Breast epithelium (tissue), 4 donors: ENCODE data around the gene NATD1. TPM values are rescaled to one million over a fixed set of nuclear protein-coding genes. Genes with fewer than 3 reads are reported as not detected.

Source experiments
- DNase-seq, 2 donors: peaks; one replicate each; pipeline ENCODE4 v3.0.0-alpha.2; 2019; ENCODE audit warnings: low spot score in 2 of 2
- H3K27ac ChIP-seq, 2 donors: fragments of 200-600 bp; sonication (generic) in 1 of 2; one replicate each; pipeline ENCODE4 v1.5.1; 2016 to 2019; ENCODE audit warnings: mild to moderate bottlenecking in 1 of 2
- H3K27me3 ChIP-seq, 2 donors: fragments of 200-600 bp; sonication (generic) in 1 of 2; one replicate each; pipeline versions ENCODE4 v1.5.1 to v1.6.0; 2017 to 2019; ENCODE audit warnings: control low read depth in 1 of 2, mild to moderate bottlenecking in 1 of 2
- H3K36me3 ChIP-seq: fragments of 200-600 bp; one replicate; pipeline ENCODE4 v1.5.1; 2019
- H3K4me1 ChIP-seq, 2 donors: fragments of 200-600 bp; sonication (generic); one replicate each; pipeline ENCODE4 v1.5.1; 2016 to 2019; ENCODE audit warnings: control low read depth in 1 of 2
- H3K4me3 ChIP-seq, 3 donors: fragments of 200-600 bp; sonication (generic); 1 replicate in 2 of 3; 2 replicates in 1 of 3; pipeline ENCODE4 v1.5.1; 2016 to 2019; ENCODE audit warnings: mild to moderate bottlenecking in 3 of 3, moderate library complexity in 2 of 3
- H3K9me3 ChIP-seq, 2 donors: fragments of 200-600 bp; sonication (generic) in 1 of 2; one replicate each; pipeline ENCODE4 v1.5.1; 2016 to 2019; ENCODE audit warnings: control low read depth in 1 of 2
- POLR2A ChIP-seq: fragments of 450-650 bp; IDR thresholded peaks from one replicate; pipeline ENCODE4 v1.6.1; 2016; ENCODE audit warnings: antibody characterized with exemption, mild to moderate bottlenecking, moderate library complexity
- POLR2AphosphoS5 ChIP-seq, 3 donors: sonication (generic); formaldehyde crosslinking; IDR thresholded peaks; one replicate each; pipeline ENCODE4 v1.6.1; 2017; ENCODE audit warnings: antibody characterized with exemption in 3 of 3
- intact Hi-C: fragments of 100-400 bp; cut with DNase I; formaldehyde crosslinking; loops from one replicate; pipeline ENCODE4 v1.15.1; 2023; ENCODE audit warnings: low total_unique reads
- total RNA-seq, 3 donors: library from RNA; depleted of rRNA; stranded (reverse); fragments of >200 nt; gene quantifications; one replicate each; pipeline ENCODE4 v1.1.0, GENCODE V29; 2016
- TF ChIP-seq, protein P1 (sequence below), 3 donors: fragments of 450-650 bp; IDR thresholded peaks; one replicate each; pipeline ENCODE4 v1.5.1; 2016 to 2017; ENCODE audit warnings: antibody characterized with exemption in 3 of 3, mild to moderate bottlenecking in 3 of 3, moderate library complexity in 3 of 3

The NATD1 gene, protein sequence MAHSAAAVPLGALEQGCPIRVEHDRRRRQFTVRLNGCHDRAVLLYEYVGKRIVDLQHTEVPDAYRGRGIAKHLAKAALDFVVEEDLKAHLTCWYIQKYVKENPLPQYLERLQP
- total RNA-seq: 10 to 100 TPM in 1 of 3 donors, 1 to 10 TPM in 2; 8.2 to 11.8 (median 8.6) TPM

DNA sequence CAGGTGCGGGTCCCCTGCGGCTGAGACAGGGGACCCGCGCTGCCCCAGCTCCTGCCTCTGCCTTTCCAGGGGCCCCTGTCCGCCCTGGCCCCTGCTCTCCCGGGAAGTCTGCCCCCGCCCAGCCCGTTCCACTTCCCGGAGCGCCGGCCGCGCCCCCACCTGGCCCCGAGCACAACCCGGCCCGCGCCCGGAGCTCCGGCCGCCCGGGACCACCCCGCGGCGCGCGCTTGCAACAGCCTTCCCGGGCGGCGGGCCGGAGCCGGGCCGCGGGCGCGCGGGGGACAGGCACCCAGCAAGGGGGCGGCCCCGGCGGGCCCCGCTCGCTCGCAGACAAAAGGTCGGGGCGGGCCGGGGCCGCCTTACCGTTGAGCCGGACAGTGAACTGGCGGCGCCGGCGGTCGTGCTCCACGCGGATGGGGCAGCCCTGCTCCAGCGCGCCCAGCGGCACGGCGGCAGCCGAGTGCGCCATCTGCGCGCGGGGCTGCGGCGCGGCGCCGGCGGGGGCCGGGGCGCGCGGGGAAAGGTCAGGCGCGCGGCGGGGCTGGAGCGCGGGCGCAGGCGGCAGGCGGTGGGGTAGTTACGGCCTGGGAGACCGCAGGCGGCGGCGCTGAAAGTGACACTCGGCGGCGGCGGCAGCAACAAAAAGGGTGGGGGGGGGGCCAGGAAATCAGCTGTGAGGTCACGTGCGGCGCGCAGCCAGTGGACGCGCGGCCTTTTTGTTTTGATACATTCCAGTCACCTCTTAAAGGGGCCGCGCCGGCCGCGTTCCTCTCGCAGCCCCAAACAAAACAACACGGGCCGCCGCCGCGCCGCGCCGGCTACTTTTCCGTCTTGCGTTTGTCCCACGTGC lies at the start of gene NATD1:
Gene NATD1, minus strand, starts transcription at position 615 of the 850 bp plus-strand sequence. Its CDS starts 146 bp downstream, at position 469.
- peak; percentile 81 to 83 for DNase-seq
- Histone ChIP-seq H3K4me1 (peaks cover 5 to 10% of the 10 kb centered on the region in 2 donors), H3K36me3 (no peaks in the 10 kb centered on the region), H3K4me3 (peak within 1 kb of the TSS; percentile 74 to 93 (median 76)), H3K27me3 (no peaks in the 10 kb centered on the region), H3K9me3 (no peaks in the 10 kb centered on the region), H3K27ac (peak within 1 kb of the TSS; percentile 77 to 88)
- TF ChIP-seq, protein P1, sequence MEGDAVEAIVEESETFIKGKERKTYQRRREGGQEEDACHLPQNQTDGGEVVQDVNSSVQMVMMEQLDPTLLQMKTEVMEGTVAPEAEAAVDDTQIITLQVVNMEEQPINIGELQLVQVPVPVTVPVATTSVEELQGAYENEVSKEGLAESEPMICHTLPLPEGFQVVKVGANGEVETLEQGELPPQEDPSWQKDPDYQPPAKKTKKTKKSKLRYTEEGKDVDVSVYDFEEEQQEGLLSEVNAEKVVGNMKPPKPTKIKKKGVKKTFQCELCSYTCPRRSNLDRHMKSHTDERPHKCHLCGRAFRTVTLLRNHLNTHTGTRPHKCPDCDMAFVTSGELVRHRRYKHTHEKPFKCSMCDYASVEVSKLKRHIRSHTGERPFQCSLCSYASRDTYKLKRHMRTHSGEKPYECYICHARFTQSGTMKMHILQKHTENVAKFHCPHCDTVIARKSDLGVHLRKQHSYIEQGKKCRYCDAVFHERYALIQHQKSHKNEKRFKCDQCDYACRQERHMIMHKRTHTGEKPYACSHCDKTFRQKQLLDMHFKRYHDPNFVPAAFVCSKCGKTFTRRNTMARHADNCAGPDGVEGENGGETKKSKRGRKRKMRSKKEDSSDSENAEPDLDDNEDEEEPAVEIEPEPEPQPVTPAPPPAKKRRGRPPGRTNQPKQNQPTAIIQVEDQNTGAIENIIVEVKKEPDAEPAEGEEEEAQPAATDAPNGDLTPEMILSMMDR (IDR thresholded peaks at IDR 0.05): no peak
- TF ChIP-seq POLR2AphosphoS5 (IDR thresholded peaks at IDR 0.05) (no peak), POLR2A (no peak)
- intact Hi-C loops: loop anchor here (2.0 kb wide), 1 partner anchor 22 kb away; no protein-coding TSS in a partner anchor

DNA sequence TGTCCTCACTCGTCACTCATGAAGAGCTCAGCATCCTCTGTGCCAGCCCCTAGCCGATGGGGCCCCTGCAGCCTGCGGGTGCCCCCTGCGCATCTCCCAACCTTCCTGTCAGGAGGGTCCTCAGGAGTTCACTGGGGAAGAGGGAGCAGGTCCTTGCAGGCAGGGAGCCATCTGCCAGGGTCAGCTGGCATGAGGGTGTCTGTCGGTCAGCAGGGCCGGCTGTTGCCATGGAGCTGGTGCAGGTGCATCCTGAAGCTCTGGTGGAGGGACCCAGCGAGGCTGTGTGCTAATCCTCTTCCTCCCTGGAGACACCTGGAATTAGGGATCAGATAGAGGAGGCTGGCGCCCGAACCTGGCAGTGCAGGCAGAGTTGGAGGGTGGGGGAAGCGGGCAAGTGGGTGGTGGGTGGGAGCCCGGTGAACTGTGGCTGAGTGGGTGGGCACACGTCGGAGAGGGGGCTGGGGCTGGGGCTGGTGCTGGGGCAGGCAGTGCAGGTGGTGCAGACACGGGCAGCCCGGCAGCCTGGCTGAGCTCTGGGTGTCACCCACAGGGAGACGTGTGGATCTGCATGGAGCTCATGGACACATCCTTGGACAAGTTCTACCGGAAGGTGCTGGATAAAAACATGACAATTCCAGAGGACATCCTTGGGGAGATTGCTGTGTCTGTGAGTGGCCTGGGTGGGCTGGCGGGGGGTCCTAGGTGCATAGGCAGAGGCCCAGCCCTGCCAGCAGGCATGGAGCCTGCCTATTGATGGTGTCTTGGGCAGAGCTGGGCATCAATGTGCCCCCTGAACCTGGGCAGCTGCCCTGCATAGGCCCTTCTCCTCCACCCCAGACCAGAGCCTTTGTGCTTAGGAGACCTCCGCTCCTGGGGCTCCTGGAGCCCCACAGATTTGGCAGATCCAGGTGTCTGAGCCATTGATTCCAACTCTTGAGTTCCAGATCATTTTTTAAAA lies 48.7 kb upstream of the NATD1 start:
- Histone ChIP-seq H3K27me3 (no peaks in the 10 kb centered on the region), H3K27ac (no peak overlapping the region), H3K4me3 (no peak overlapping the region), H3K4me1 (no peaks in the 10 kb centered on the region), H3K9me3 (no peaks in the 10 kb centered on the region), H3K36me3 (no peaks in the 10 kb centered on the region)
- TF ChIP-seq POLR2AphosphoS5 (IDR thresholded peaks at IDR 0.05): no peak
- TF ChIP-seq, protein P1 (IDR thresholded peaks at IDR 0.05): no peak
- no peak for TF ChIP-seq POLR2A
- intact Hi-C loops: no loop called here
- DNase-seq: no peak

DNA sequence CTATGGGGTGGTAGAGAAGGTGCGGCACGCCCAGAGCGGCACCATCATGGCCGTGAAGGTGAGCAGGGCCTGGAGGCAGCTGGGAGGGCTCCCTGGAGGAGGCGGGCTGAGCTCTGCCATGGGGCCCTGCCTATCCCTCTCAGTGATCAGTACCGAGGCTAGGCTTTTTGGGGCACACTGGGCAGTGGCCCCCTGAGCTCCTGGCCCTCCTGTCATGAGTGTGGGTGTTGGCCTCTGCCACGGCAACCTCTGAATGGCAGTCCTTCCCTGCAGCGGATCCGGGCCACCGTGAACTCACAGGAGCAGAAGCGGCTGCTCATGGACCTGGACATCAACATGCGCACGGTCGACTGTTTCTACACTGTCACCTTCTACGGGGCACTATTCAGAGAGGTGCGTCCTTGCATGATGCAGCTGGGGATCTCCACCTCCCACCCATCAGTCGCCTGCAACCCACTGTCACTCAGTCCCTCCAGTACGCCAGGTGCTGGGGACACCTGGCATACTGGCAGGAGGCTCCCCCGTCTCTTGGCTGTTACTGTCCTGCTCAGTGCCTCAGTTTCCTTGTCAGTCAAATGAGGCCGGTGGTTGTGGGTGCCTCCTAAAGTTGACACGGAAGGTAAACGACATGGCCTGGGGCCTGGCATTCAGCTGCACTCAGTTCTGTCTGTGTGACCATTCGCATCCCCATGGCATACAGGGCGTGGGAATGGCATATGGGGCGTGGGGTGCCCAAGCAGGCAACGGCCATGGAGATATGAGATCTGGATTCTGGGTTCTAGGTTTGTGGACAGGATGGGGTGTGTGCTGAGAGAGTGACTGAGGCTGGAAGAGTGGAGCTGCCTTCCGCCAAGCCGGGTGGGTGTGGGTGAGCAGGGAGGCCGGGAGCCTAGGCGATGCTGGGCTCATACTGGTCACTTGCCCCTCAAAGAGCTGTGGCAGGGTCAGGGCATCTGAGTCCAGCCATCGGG lies 47.7 kb upstream of the NATD1 start:
- Histone ChIP-seq H3K9me3 (no peaks in the 10 kb centered on the region), H3K27me3 (no peaks in the 10 kb centered on the region), H3K4me1 (peaks cover 0 to 4% of the 10 kb centered on the region in 2 donors), H3K36me3 (no peaks in the 10 kb centered on the region), H3K4me3 (no peak overlapping the region), H3K27ac (no peak overlapping the region)
- DNase-seq: no peak
- TF ChIP-seq POLR2A: no peak
- peak in 1 of 3 donors; percentile 10 for TF ChIP-seq POLR2AphosphoS5 (IDR thresholded peaks at IDR 0.05)
- intact Hi-C loops: no loop called here

DNA sequence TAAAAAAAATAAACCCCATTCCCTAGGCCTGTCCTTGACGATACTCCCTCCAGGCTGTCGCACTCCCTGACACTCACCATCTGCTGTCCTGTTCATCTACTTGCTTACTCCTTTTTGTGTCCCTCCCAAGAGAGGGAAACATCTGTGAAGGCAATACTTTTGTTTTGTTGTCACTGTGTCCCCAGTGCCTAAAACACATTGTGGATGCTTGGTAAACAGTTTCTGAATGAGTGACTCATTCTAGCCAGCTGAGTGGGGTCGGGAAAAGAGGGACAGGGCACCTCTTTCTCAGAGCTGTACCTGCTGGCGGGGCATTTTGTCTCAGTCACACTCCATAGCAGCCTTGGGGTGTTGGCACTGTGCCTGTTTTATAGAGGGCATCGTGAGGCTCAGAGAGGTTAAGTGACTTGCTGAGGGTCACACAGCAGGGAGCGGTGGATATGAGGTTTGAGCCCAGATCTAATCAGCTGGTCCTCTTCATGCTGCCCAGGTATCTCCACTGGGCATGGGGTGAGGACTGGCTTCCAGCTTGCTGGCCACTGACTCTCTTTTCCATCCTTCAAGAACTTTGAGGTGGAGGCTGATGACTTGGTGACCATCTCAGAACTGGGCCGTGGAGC lies 46.9 kb upstream of the NATD1 start:
- Histone ChIP-seq H3K36me3 (no peaks in the 10 kb centered on the region), H3K4me3 (no peak overlapping the region), H3K9me3 (no peaks in the 10 kb centered on the region), H3K27me3 (no peaks in the 10 kb centered on the region), H3K4me1 (peaks cover 0 to 4% of the 10 kb centered on the region in 2 donors), H3K27ac (no peak overlapping the region)
- TF ChIP-seq, protein P1 (IDR thresholded peaks at IDR 0.05): no peak
- TF ChIP-seq POLR2A: no peak
- no peak for TF ChIP-seq POLR2AphosphoS5 (IDR thresholded peaks at IDR 0.05)
- intact Hi-C loops: no loop called here
- no peak for DNase-seq
